ENCODE results near the gene SGK2. TPM values are rescaled to one million over a fixed set of nuclear protein-coding genes. Genes with fewer than 3 reads are reported as not detected.

SGK2 gene
- total and polyA plus RNA-seq, 2 donors: 0.09 to 1.2 TPM

DNA sequence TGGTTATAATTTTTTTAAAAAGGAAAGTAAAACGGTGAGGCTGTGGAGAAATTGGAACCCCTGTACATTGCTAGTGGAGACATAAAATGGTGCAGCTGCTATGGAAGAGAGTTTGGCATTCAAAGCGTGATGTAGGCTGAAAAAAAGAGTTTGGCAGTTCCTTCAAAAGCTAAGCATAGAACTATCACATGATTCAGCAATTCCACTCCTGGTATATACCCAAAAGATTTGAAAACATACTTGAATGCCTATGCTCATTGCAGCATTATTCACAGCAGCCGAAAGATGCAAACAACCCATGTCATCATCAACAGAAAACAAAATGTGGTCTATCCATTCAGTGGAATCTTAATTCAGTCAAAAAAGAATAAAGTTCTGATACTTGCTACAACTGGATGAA is 4.5 kb upstream of the SGK2 start:
- peaks cover 0 to 2% of the 10 kb centered on the region in 2 donors for H3K27me3 ChIP-seq (ENCODE audit: control insufficient read depth in 2 of 2, insufficient read depth in 1 of 2, low read length in 1 of 2)
- H3K36me3 ChIP-seq (ENCODE audit: control insufficient read depth in 2 of 2, insufficient read depth in 2 of 2, low read length in 1 of 2): no peaks in the 10 kb centered on the region
- no peaks in the 10 kb centered on the region for H3K4me1 ChIP-seq (ENCODE audit: control insufficient read depth in 2 of 2, insufficient read depth in 2 of 2, low read length in 2 of 2)
- DNase-seq (ENCODE audit: low read depth in 6 of 9, low spot score in 9 of 9): no peak
- H3K9me3 ChIP-seq (ENCODE audit: control insufficient read depth in 2 of 2, insufficient read depth in 1 of 2, low read length in 1 of 2): no peaks in the 10 kb centered on the region
- no peak overlapping the region for H3K27ac ChIP-seq (ENCODE audit: low read depth in 1 of 2, low read length in 1 of 2)
- WGBS: 88% methylated on average over 3 of the region's 3 CpGs
- H3K4me3 ChIP-seq (ENCODE audit: low read length in 2 of 2): no peak overlapping the region

DNA sequence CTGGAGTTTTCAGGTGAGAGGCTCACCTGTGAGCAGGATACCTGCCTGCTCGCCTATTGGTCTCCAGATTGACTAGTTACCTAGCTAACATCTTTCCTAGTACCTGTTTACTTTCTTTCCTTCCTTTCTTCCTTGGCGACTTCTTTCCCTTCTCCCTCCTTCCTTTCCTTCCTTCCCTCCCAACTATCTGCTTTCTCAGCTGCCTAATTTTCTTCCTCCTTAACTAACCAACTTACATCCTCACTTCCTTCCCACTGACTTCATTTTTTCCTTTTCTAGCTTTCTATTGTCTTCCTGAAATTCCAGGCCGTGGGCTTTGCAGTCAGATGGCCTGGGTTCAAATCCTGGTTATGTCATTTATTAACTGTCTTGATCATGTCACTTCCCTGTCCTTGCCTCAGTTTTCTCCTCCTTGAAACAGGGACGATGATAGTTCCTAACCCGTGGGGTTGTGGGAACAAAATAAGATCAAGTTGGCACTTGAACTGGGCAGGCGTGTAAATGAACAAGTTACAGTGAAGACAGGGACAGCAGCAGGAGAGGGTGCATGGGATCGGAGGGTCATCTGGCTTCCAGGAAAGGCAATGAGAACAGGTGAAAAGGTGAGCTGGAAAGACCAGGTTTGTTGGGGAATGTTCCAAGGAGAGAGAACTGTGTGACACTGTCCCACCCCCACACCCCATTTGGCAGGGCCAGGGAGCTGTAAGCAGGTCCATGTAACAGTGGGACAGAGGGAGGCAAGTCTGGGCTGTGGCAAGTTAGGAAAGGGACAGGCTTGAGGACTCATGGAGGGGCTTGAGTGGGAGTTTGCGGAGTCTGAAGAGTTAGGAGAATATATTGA is 540 bp downstream of the SGK2 start:
- H3K27me3 ChIP-seq (ENCODE audit: control insufficient read depth in 2 of 2, insufficient read depth in 1 of 2, low read length in 1 of 2): peaks cover 0 to 2% of the 10 kb centered on the region in 2 donors
- H3K36me3 ChIP-seq (ENCODE audit: control insufficient read depth in 2 of 2, insufficient read depth in 2 of 2, low read length in 1 of 2): no peaks in the 10 kb centered on the region
- no peak overlapping the region for H3K27ac ChIP-seq (ENCODE audit: low read depth in 1 of 2, low read length in 1 of 2)
- no peak for DNase-seq (ENCODE audit: low read depth in 6 of 9, low spot score in 9 of 9)
- 84% methylated on average over 8 of the region's 8 CpGs for WGBS
- no peak overlapping the region for H3K4me3 ChIP-seq (ENCODE audit: low read length in 2 of 2)
- H3K9me3 ChIP-seq (ENCODE audit: control insufficient read depth in 2 of 2, insufficient read depth in 1 of 2, low read length in 1 of 2): no peaks in the 10 kb centered on the region
- no peaks in the 10 kb centered on the region for H3K4me1 ChIP-seq (ENCODE audit: control insufficient read depth in 2 of 2, insufficient read depth in 2 of 2, low read length in 2 of 2)

DNA sequence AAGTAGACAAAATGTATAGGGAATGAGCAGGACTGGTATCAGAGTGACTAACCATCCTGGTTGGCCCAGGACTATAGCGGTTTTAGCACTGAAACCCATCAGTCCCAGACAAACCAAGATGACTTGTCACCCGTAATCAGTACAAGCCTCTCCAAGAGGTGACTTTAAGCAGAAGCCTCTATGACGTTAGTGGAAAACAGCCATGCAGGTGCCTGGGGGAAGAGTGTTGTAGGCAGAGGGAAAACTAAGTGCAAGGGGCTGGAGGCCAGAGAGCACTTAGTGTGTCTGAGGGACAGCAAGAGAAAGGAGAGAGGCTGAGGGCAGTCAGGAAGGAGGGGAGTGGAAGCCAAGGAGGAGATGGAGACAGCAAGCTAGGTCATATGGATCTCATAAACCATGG is 2.1 kb downstream of the SGK2 start:
- Histone ChIP-seq H3K36me3 (ENCODE audit: control insufficient read depth in 2 of 2, insufficient read depth in 2 of 2, low read length in 1 of 2) (no peaks in the 10 kb centered on the region), H3K9me3 (ENCODE audit: control insufficient read depth in 2 of 2, insufficient read depth in 1 of 2, low read length in 1 of 2) (no peaks in the 10 kb centered on the region), H3K27ac (ENCODE audit: low read depth in 1 of 2, low read length in 1 of 2) (no peak overlapping the region), H3K27me3 (ENCODE audit: control insufficient read depth in 2 of 2, insufficient read depth in 1 of 2, low read length in 1 of 2) (peaks cover 0 to 2% of the 10 kb centered on the region in 2 donors), H3K4me3 (ENCODE audit: low read length in 2 of 2) (no peak overlapping the region), H3K4me1 (ENCODE audit: control insufficient read depth in 2 of 2, insufficient read depth in 2 of 2, low read length in 2 of 2) (no peaks in the 10 kb centered on the region)
- 96% methylated on average over 3 of the region's 3 CpGs for WGBS
- no peak for DNase-seq (ENCODE audit: low read depth in 6 of 9, low spot score in 9 of 9)

GRCh38 chr20:43563429-43563828 is 4.6 kb downstream of the SGK2 start:
- Histone ChIP-seq H3K9me3 (ENCODE audit: control insufficient read depth in 2 of 2, insufficient read depth in 1 of 2, low read length in 1 of 2) (no peaks in the 10 kb centered on the region), H3K4me3 (ENCODE audit: low read length in 2 of 2) (no peak overlapping the region), H3K36me3 (ENCODE audit: control insufficient read depth in 2 of 2, insufficient read depth in 2 of 2, low read length in 1 of 2) (no peaks in the 10 kb centered on the region), H3K27me3 (ENCODE audit: control insufficient read depth in 2 of 2, insufficient read depth in 1 of 2, low read length in 1 of 2) (peaks cover 0 to under 1% of the 10 kb centered on the region in 2 donors), H3K27ac (ENCODE audit: low read depth in 1 of 2, low read length in 1 of 2) (no peak overlapping the region), H3K4me1 (ENCODE audit: control insufficient read depth in 2 of 2, insufficient read depth in 2 of 2, low read length in 2 of 2) (no peaks in the 10 kb centered on the region)
- DNase-seq (ENCODE audit: low read depth in 6 of 9, low spot score in 9 of 9): no peak
- WGBS: 86% methylated on average over 3 of the region's 3 CpGs

DNA sequence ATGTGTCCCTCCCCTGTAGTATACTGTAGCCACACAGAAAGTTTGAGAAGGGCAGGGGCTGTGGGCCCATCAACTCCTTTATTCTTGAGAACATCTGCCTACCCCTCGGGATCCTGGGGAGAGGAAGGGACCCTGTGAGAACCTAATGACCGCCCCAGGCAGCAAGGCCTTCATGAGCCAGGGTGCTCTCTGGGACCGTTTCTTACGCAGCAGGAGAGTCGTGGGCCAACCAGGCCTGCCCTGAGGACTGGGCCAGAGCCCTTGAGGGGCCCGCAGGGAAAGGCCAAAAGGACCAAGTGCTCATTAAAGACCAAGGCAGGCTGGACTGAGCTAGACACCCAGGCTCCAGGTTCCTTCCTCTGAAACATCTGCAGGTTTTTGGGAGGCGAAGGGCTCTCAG is 5.2 kb downstream of the SGK2 start:
- Histone ChIP-seq H3K27ac (ENCODE audit: low read depth in 1 of 2, low read length in 1 of 2) (no peak overlapping the region), H3K4me3 (ENCODE audit: low read length in 2 of 2) (no peak overlapping the region), H3K36me3 (ENCODE audit: control insufficient read depth in 2 of 2, insufficient read depth in 2 of 2, low read length in 1 of 2) (no peaks in the 10 kb centered on the region), H3K9me3 (ENCODE audit: control insufficient read depth in 2 of 2, insufficient read depth in 1 of 2, low read length in 1 of 2) (no peaks in the 10 kb centered on the region), H3K4me1 (ENCODE audit: control insufficient read depth in 2 of 2, insufficient read depth in 2 of 2, low read length in 2 of 2) (no peaks in the 10 kb centered on the region), H3K27me3 (ENCODE audit: control insufficient read depth in 2 of 2, insufficient read depth in 1 of 2, low read length in 1 of 2) (no peaks in the 10 kb centered on the region)
- WGBS: 97% methylated on average over 7 of the region's 7 CpGs
- no peak for DNase-seq (ENCODE audit: low read depth in 6 of 9, low spot score in 9 of 9)

- Histone ChIP-seq H3K4me3 (ENCODE audit: low read length in 2 of 2) (no peak overlapping the region), H3K9me3 (ENCODE audit: control insufficient read depth in 2 of 2, insufficient read depth in 1 of 2, low read length in 1 of 2) (no peaks in the 10 kb centered on the region), H3K27ac (ENCODE audit: low read depth in 1 of 2, low read length in 1 of 2) (no peak overlapping the region), H3K36me3 (ENCODE audit: control insufficient read depth in 2 of 2, insufficient read depth in 2 of 2, low read length in 1 of 2) (no peaks in the 10 kb centered on the region), H3K4me1 (ENCODE audit: control insufficient read depth in 2 of 2, insufficient read depth in 2 of 2, low read length in 2 of 2) (no peaks in the 10 kb centered on the region), H3K27me3 (ENCODE audit: control insufficient read depth in 2 of 2, insufficient read depth in 1 of 2, low read length in 1 of 2) (no peaks in the 10 kb centered on the region)
- DNase-seq (ENCODE audit: low read depth in 6 of 9, low spot score in 9 of 9): no peak
- WGBS: 99% methylated on average over 8 of the region's 8 CpGs
Observed at GRCh38 chr20:43564455-43564854, 5.6 kb downstream of the SGK2 start.

DNA sequence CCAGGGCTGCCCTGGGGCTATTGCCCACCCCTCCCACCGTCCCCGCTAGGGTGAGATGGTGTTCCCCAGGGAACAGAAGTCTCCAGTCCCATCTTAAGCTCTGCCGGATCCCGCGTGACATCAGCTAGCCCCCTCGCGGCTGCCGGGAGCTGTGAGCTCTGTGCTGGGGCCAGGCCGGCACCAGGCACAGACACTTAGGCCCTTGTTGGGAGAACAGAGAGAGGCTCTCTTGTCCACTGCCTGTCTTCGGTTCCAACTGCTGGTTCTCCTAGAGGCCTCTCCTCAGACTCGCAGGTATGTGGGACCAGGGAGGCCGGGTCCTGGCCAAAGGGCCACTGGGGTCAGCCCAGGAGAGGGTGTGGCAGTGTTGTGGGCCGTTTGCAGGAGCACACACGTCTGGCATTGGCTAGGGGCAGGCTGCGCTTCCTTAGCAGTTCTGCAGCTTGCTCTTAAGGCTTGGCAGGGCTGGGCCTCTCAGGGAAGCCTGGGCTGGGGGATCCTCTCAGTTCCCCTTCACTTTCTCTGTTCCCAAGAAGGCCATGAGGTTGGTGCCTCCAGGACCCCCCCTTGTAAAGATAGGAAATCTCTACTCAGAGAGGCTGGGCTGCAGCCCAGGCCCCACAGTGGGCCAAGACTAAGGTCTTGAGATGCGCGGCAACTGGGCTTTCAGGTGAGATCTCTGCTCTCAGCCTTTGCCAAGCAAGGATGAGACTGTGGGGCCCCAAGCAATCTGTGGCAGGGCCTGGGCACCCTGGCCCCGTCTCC is 6.3 kb downstream of the SGK2 start:
- DNase-seq (ENCODE audit: low read depth in 6 of 9, low spot score in 9 of 9): no peak
- WGBS: 94% methylated on average over 18 of the region's 18 CpGs
- no peaks in the 10 kb centered on the region for H3K27me3 ChIP-seq (ENCODE audit: control insufficient read depth in 2 of 2, insufficient read depth in 1 of 2, low read length in 1 of 2)
- no peaks in the 10 kb centered on the region for H3K9me3 ChIP-seq (ENCODE audit: control insufficient read depth in 2 of 2, insufficient read depth in 1 of 2, low read length in 1 of 2)
- H3K36me3 ChIP-seq (ENCODE audit: control insufficient read depth in 2 of 2, insufficient read depth in 2 of 2, low read length in 1 of 2): no peaks in the 10 kb centered on the region
- no peak overlapping the region for H3K27ac ChIP-seq (ENCODE audit: low read depth in 1 of 2, low read length in 1 of 2)
- no peak overlapping the region for H3K4me3 ChIP-seq (ENCODE audit: low read length in 2 of 2)
- H3K4me1 ChIP-seq (ENCODE audit: control insufficient read depth in 2 of 2, insufficient read depth in 2 of 2, low read length in 2 of 2): no peaks in the 10 kb centered on the region

- WGBS: 96% methylated on average over 4 of the region's 4 CpGs
- H3K36me3 ChIP-seq (ENCODE audit: control insufficient read depth in 2 of 2, insufficient read depth in 2 of 2, low read length in 1 of 2): no peaks in the 10 kb centered on the region
- H3K4me1 ChIP-seq (ENCODE audit: control insufficient read depth in 2 of 2, insufficient read depth in 2 of 2, low read length in 2 of 2): no peaks in the 10 kb centered on the region
- H3K9me3 ChIP-seq (ENCODE audit: control insufficient read depth in 2 of 2, insufficient read depth in 1 of 2, low read length in 1 of 2): no peaks in the 10 kb centered on the region
- no peaks in the 10 kb centered on the region for H3K27me3 ChIP-seq (ENCODE audit: control insufficient read depth in 2 of 2, insufficient read depth in 1 of 2, low read length in 1 of 2)
- H3K27ac ChIP-seq (ENCODE audit: low read depth in 1 of 2, low read length in 1 of 2): no peak overlapping the region
- DNase-seq (ENCODE audit: low read depth in 6 of 9, low spot score in 9 of 9): no peak
- no peak overlapping the region for H3K4me3 ChIP-seq (ENCODE audit: low read length in 2 of 2)
Observed at GRCh38 chr20:43565758-43566104, 6.9 kb downstream of the SGK2 start.

- no peaks in the 10 kb centered on the region for H3K4me1 ChIP-seq (ENCODE audit: control insufficient read depth in 2 of 2, insufficient read depth in 2 of 2, low read length in 2 of 2)
- H3K27ac ChIP-seq (ENCODE audit: low read depth in 1 of 2, low read length in 1 of 2): no peak overlapping the region
- no peak overlapping the region for H3K4me3 ChIP-seq (ENCODE audit: low read length in 2 of 2)
- 92% methylated on average over 9 of the region's 9 CpGs for WGBS
- no peaks in the 10 kb centered on the region for H3K27me3 ChIP-seq (ENCODE audit: control insufficient read depth in 2 of 2, insufficient read depth in 1 of 2, low read length in 1 of 2)
- no peak for DNase-seq (ENCODE audit: low read depth in 6 of 9, low spot score in 9 of 9)
- no peaks in the 10 kb centered on the region for H3K9me3 ChIP-seq (ENCODE audit: control insufficient read depth in 2 of 2, insufficient read depth in 1 of 2, low read length in 1 of 2)
- no peaks in the 10 kb centered on the region for H3K36me3 ChIP-seq (ENCODE audit: control insufficient read depth in 2 of 2, insufficient read depth in 2 of 2, low read length in 1 of 2)
Observed at GRCh38 chr20:43567477-43567876, 8.7 kb downstream of the SGK2 start.

Measured in thymus (tissue), 11 donors.